Measurements from ENCODE around the gene KANSL1. TPM values are rescaled to one million over a fixed set of nuclear protein-coding genes. Genes with fewer than 3 reads are reported as not detected.

KANSL1 gene
- total and polyA plus RNA-seq, 2 of the 4 experiments (the other 2 are of a cell fraction), result 19.1 to 49.6 TPM

GRCh38 chr17:46122486-46122871, 70.8 kb downstream of the KANSL1 start:
- ATAC-seq (ENCODE audit: low read depth), result no peak
- Histone ChIP-seq H4K91ac (ENCODE audit: insufficient read depth, low read depth, low read length) (no peak overlapping the region), H4K20me1 (ENCODE audit: insufficient read depth, low read length) (peaks cover 97% of the 10 kb centered on the region), H2AK5ac (ENCODE audit: low read depth, low read length) (no peak overlapping the region), H3K56ac (ENCODE audit: extremely low read depth, insufficient read depth, low read length) (no peak overlapping the region), H2BK120ac (ENCODE audit: low read depth, low read length) (no peak overlapping the region), H3K23ac (ENCODE audit: low read depth, low read length) (no peak overlapping the region), H3K9me3 (ENCODE audit: control insufficient read depth, insufficient read depth, low read length) (no peaks in the 10 kb centered on the region), H3K9me1 (ENCODE audit: insufficient read depth, low read length) (peaks cover 11% of the 10 kb centered on the region), H3K79me1 (ENCODE audit: low read depth in 1 of 2, low read length in 2 of 2) (peaks cover 31 to 93% of the 10 kb centered on the region in 2 experiments), H4K5ac (ENCODE audit: low read depth, low read length) (no peak overlapping the region), H2AK9ac (replicated peaks; ENCODE audit: low read depth, low read length, poor library complexity) (no peak overlapping the region), H3K36me3 (ENCODE audit: control insufficient read depth, insufficient read depth, low read length) (no peaks in the 10 kb centered on the region; the same call in 1 of the 2 replicates), H3K27ac (ENCODE audit: insufficient read depth, low read length) (no peak overlapping the region), H3K4ac (ENCODE audit: low read depth, low read length) (no peak overlapping the region), H3K4me1 (ENCODE audit: control insufficient read depth, insufficient read depth, low read length) (peaks cover 4% of the 10 kb centered on the region), H3K14ac (replicated peaks; ENCODE audit: low read depth, low read length) (no peak overlapping the region), H2AFZ (replicated peaks; ENCODE audit: low read length, poor library complexity) (no peak overlapping the region), H3K27me3 (ENCODE audit: control insufficient read depth, insufficient read depth, low read length) (no peaks in the 10 kb centered on the region), H4K8ac (ENCODE audit: low read depth in 2 of 2, low read length in 2 of 2) (no peak overlapping the region), H3K4me3 (ENCODE audit: insufficient read depth, low read depth, low read length) (no peak overlapping the region), H3K4me2 (ENCODE audit: low read depth, low read length) (no peak overlapping the region), H3K9ac (ENCODE audit: low read depth, low read length) (no peak overlapping the region), H3K18ac (ENCODE audit: low read depth, low read length) (no peak overlapping the region), H2BK5ac (ENCODE audit: low read depth, low read length, poor library complexity, severe bottlenecking) (no peak overlapping the region), H2BK15ac (ENCODE audit: low read depth, low read length) (no peak overlapping the region), H2BK20ac (ENCODE audit: low read depth, low read length) (no peak overlapping the region)
- DNase-seq, result no peak
- no TSS peak for BruUV-seq (replicated peaks)
- in situ Hi-C loops (cut with MboI; ENCODE audit: low sequenced_read_pairs) (no loop called here), intact Hi-C loops (cut with micrococcal nuclease) (no loop called here), dilution Hi-C loops (cut with HindIII; ENCODE audit: low sequenced_read_pairs, unreplicated experiment) (no loop called here)
- POLR2A ChIA-PET (ENCODE audit: unreplicated experiment), result no interaction called here
- CTCF ChIA-PET, result no interaction called here
- TF ChIP-seq MAFK (IDR thresholded peaks at IDR 0.05; ENCODE audit: low read depth, low read length), result no peak
- TF ChIP-seq BHLHE40 (IDR thresholded peaks at IDR 0.05; ENCODE audit: low read depth, low read length), result no peak
- TF ChIP-seq USF2 (IDR thresholded peaks at IDR 0.05; ENCODE audit: low read depth, low read length), result no peak
- no peak for TF ChIP-seq RCOR1 (IDR thresholded peaks at IDR 0.05; ENCODE audit: insufficient replicate concordance, low read length)
- no peak for TF ChIP-seq NFE2L2 (IDR thresholded peaks at IDR 0.05; ENCODE audit: low read depth, low read length)
- no peak for TF ChIP-seq POLR2A (IDR thresholded peaks at IDR 0.05; ENCODE audit: low read depth, low read length)
- no peak for TF ChIP-seq FOS (IDR thresholded peaks at IDR 0.05; ENCODE audit: low read depth, low read length)
- TF ChIP-seq CHD1 (IDR thresholded peaks at IDR 0.05; ENCODE audit: low read depth, low read length), result no peak
- TF ChIP-seq CEBPB (IDR thresholded peaks at IDR 0.05; ENCODE audit: low read depth, low read length), result no peak
- no peak for TF ChIP-seq MXI1 (IDR thresholded peaks at IDR 0.05; ENCODE audit: borderline replicate concordance, low read depth, low read length)
- TF ChIP-seq SMC3 (IDR thresholded peaks at IDR 0.05; ENCODE audit: low read depth, low read length), result no peak
- no peak for TF ChIP-seq CTCF (conservative IDR thresholded peaks at IDR 0.05; ENCODE audit: low read depth, low read length)
- TF ChIP-seq RAD21 (IDR thresholded peaks at IDR 0.05; ENCODE audit: low read length), result no peak
- TF ChIP-seq ELK1 (IDR thresholded peaks at IDR 0.05; ENCODE audit: borderline replicate concordance, low read depth, low read length), result no peak
- TF ChIP-seq MAZ (IDR thresholded peaks at IDR 0.05; ENCODE audit: borderline replicate concordance, low read depth, low read length), result no peak
- TF ChIP-seq RFX5 (IDR thresholded peaks at IDR 0.05; ENCODE audit: low read depth, low read length), result no peak
- 100% methylated on average over 1 of the region's 6 CpGs; no CpG with 5 or more reads in 1 of the 2 experiments for WGBS, 2 experiments (ENCODE audit: extremely low coverage in 2 of 2, insufficient read length in 1 of 2)

All from IMR-90 (cell line).